ENCODE measurements around the gene MPZL1.

The MPZL1 gene

GRCh38 chr1:167784876-167785550 is 63.2 kb downstream of the MPZL1 start:
- H3K4me1 Mint-ChIP-seq (ENCODE audit: low read depth): peaks cover 13% of the 10 kb centered on the region
- H3K36me3 Mint-ChIP-seq (ENCODE audit: low read depth): peaks cover 12% of the 10 kb centered on the region
- H3K27me3 Mint-ChIP-seq: no peaks in the 10 kb centered on the region
- no peaks in the 10 kb centered on the region for H3K9me3 Mint-ChIP-seq
- H3K27ac Mint-ChIP-seq: no peak overlapping the region
- H3K4me3 Mint-ChIP-seq: no peak overlapping the region

GRCh38 chr1:167786502-167786901 is 64.7 kb downstream of the MPZL1 start:
- H3K4me1 Mint-ChIP-seq (ENCODE audit: low read depth): peaks cover 13% of the 10 kb centered on the region
- no peak overlapping the region for H3K27ac Mint-ChIP-seq
- peaks cover 7% of the 10 kb centered on the region for H3K36me3 Mint-ChIP-seq (ENCODE audit: low read depth)
- H3K4me3 Mint-ChIP-seq: no peak overlapping the region
- no peaks in the 10 kb centered on the region for H3K9me3 Mint-ChIP-seq
- no peaks in the 10 kb centered on the region for H3K27me3 Mint-ChIP-seq

DNA sequence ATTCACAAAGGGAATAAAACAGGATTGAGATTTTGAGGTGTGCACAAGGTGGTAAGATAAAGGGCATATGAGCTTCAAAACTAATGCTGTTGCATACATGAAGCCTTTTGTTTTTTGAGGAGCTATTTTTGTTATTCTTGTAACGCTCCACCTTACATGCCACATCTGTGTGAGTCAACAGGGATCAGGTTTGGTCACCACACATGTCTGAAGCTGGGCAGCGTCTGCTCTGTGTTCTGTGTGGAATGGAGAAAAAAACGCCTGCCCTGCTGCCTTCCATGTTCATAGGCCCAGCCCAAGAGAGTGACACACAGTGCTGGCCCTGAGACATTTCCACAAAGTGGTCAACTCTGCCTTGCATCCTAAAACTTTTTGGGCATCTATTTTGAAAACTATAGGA is 67.7 kb downstream of the MPZL1 start:
- Mint-ChIP-seq H3K9me3 (no peaks in the 10 kb centered on the region), H3K4me3 (no peak overlapping the region), H3K4me1 (ENCODE audit: low read depth) (peaks cover 18% of the 10 kb centered on the region), H3K36me3 (ENCODE audit: low read depth) (peaks cover 10% of the 10 kb centered on the region), H3K27me3 (no peaks in the 10 kb centered on the region), H3K27ac (no peak overlapping the region)

GRCh38 chr1:167790117-167790516 is 68.3 kb downstream of the MPZL1 start:
- Mint-ChIP-seq H3K9me3 (no peaks in the 10 kb centered on the region), H3K36me3 (ENCODE audit: low read depth) (peaks cover 10% of the 10 kb centered on the region), H3K27ac (no peak overlapping the region), H3K4me3 (no peak overlapping the region), H3K4me1 (ENCODE audit: low read depth) (peaks cover 18% of the 10 kb centered on the region), H3K27me3 (no peaks in the 10 kb centered on the region)

GRCh38 chr1:167791281-167792187 is 69.8 kb downstream of the MPZL1 start:
- peaks cover 18% of the 10 kb centered on the region for H3K4me1 Mint-ChIP-seq (ENCODE audit: low read depth)
- H3K27ac Mint-ChIP-seq: no peak overlapping the region
- no peak overlapping the region for H3K4me3 Mint-ChIP-seq
- peaks cover 10% of the 10 kb centered on the region for H3K36me3 Mint-ChIP-seq (ENCODE audit: low read depth)
- H3K27me3 Mint-ChIP-seq: no peaks in the 10 kb centered on the region
- H3K9me3 Mint-ChIP-seq: no peaks in the 10 kb centered on the region

- Mint-ChIP-seq H3K9me3 (no peaks in the 10 kb centered on the region), H3K4me3 (no peak overlapping the region), H3K27me3 (no peaks in the 10 kb centered on the region), H3K36me3 (ENCODE audit: low read depth) (peaks cover 10% of the 10 kb centered on the region), H3K27ac (no peak overlapping the region), H3K4me1 (ENCODE audit: low read depth) (peaks cover 22% of the 10 kb centered on the region)
Measured at GRCh38 chr1:167792188-167792565, 70.4 kb downstream of the MPZL1 start.

DNA sequence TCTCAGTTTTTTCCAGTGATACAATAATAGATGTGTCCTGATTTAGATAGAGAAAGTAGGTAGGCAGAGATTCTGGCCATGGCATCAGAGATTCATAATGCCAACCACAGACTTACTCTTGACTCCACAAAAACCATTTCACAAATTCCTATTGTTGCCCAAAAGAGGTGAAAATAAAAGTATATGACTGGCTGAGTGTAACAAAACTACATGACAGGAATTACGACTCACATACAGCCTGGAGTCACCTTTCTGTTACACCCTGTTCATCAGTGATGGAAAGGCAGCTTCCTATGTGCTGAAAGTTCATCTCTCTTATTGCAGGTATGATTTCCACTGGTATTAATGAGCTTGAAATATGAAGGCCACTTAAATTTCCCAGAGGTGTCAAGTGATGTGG is 72.3 kb downstream of the MPZL1 start:
- no peak overlapping the region for H3K4me3 Mint-ChIP-seq
- no peaks in the 10 kb centered on the region for H3K9me3 Mint-ChIP-seq
- peaks cover 20% of the 10 kb centered on the region for H3K4me1 Mint-ChIP-seq (ENCODE audit: low read depth)
- H3K27ac Mint-ChIP-seq: no peak overlapping the region
- peaks cover 4% of the 10 kb centered on the region for H3K36me3 Mint-ChIP-seq (ENCODE audit: low read depth)
- H3K27me3 Mint-ChIP-seq: no peaks in the 10 kb centered on the region

DNA sequence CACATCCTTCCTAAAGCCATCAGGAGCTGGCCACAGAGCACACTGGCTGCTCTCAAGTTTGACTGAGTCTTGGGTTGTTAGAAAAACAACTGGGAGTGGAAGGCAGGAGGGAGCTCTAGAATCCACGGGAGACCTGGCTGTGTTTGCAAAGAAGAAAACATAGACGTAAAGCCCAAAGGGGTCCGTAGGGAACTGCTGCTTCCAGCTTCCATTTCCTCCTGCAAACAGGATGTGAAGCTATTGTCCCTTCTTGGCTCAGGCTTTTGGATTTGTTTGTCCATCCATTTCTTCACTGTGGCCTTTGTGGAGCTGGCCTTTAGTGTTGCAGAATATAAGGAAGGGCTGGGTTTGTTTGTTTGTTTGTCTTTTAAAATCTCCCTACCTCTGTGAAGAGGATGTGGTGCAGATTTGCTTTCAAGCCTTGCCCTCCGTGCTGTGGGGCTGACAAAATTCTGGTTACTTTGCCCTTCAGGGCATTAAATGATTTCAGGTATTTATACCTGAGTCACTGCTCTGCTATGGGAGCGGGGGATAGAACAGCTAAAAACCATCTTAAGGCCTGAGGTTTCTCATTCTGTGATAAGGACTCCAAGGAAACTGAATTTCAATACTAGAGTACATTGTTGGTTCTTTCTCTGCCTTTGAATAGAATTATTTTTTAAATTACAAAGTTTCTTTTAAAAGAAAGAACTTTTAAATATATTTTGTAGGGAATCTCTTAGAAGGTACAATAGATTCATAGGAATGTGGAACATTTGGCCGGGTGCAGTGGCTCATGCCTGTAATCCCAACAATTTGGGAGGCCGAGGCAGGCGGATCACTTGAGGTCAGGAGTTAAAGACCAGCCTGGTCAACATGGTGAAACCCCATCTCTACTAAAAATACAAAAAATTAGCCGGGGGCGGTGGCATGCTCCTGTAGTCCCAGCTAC is 74.3 kb downstream of the MPZL1 start:
- no peaks in the 10 kb centered on the region for H3K27me3 Mint-ChIP-seq
- H3K4me1 Mint-ChIP-seq (ENCODE audit: low read depth): peaks cover 11% of the 10 kb centered on the region
- H3K36me3 Mint-ChIP-seq (ENCODE audit: low read depth): peaks cover 4% of the 10 kb centered on the region
- H3K4me3 Mint-ChIP-seq: no peak overlapping the region
- no peaks in the 10 kb centered on the region for H3K9me3 Mint-ChIP-seq
- H3K27ac Mint-ChIP-seq: no peak overlapping the region

DNA sequence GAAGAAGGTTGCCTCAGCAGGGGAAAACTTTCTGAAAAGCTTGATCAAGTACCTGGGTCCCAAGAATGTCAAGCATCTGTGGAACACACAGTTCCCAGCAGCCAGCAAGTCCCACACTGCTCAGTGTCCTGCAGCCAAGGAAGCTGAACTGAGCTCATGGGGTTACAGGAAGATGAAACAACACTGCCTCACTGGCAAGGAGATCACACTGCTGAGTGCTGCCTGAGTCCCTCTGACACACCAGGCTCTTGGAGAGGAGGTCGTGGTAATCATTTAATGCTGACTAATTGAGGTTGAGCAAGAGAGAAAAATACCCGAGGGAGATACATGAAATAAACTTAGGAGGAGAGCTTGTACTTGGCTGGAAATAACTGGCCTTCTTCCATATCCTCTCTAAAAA is 75.2 kb downstream of the MPZL1 start:
- H3K36me3 Mint-ChIP-seq (ENCODE audit: low read depth): peaks cover 4% of the 10 kb centered on the region
- H3K4me1 Mint-ChIP-seq (ENCODE audit: low read depth): peaks cover 11% of the 10 kb centered on the region
- H3K4me3 Mint-ChIP-seq: no peak overlapping the region
- no peaks in the 10 kb centered on the region for H3K27me3 Mint-ChIP-seq
- H3K9me3 Mint-ChIP-seq: no peaks in the 10 kb centered on the region
- no peak overlapping the region for H3K27ac Mint-ChIP-seq

- peaks cover 18% of the 10 kb centered on the region for H3K4me1 Mint-ChIP-seq (ENCODE audit: low read depth)
- H3K27me3 Mint-ChIP-seq: no peaks in the 10 kb centered on the region
- no peaks in the 10 kb centered on the region for H3K36me3 Mint-ChIP-seq (ENCODE audit: low read depth)
- H3K9me3 Mint-ChIP-seq: no peaks in the 10 kb centered on the region
- no peak overlapping the region for H3K27ac Mint-ChIP-seq
- no peak overlapping the region for H3K4me3 Mint-ChIP-seq
Measured at GRCh38 chr1:167798952-167799351, 77.2 kb downstream of the MPZL1 start.

GRCh38 chr1:167799747-167800146 is 78.0 kb downstream of the MPZL1 start:
- Mint-ChIP-seq H3K27me3 (no peaks in the 10 kb centered on the region), H3K9me3 (no peaks in the 10 kb centered on the region), H3K36me3 (ENCODE audit: low read depth) (no peaks in the 10 kb centered on the region), H3K27ac (no peak overlapping the region), H3K4me3 (no peak overlapping the region), H3K4me1 (ENCODE audit: low read depth) (peaks cover 21% of the 10 kb centered on the region)

- no peaks in the 10 kb centered on the region for H3K36me3 Mint-ChIP-seq (ENCODE audit: low read depth)
- H3K27me3 Mint-ChIP-seq: no peaks in the 10 kb centered on the region
- peaks cover 26% of the 10 kb centered on the region for H3K4me1 Mint-ChIP-seq (ENCODE audit: low read depth)
- H3K4me3 Mint-ChIP-seq: no peak overlapping the region
- H3K27ac Mint-ChIP-seq: no peak overlapping the region
- H3K9me3 Mint-ChIP-seq: no peaks in the 10 kb centered on the region
Measured at GRCh38 chr1:167800251-167800650, 78.5 kb downstream of the MPZL1 start.

DNA sequence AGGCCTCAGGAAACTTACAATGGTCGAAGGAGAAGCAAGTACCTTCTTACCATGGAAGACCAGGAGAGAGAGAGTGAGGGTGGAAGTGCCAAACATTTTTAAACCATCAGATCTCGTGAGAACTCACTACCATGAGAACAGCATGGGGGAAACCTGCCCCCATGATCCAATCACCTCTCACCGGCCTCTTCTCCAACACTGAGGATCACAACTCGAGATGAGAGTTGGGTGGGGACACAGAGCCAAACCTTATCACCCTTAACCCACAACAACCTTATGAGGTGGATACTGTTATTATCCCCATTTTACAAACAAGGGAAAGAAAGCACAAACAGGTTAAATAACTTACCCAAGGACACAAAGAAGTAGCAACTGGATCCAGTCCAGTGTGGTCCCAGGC is 80.5 kb downstream of the MPZL1 start:
- H3K9me3 Mint-ChIP-seq: no peaks in the 10 kb centered on the region
- H3K27ac Mint-ChIP-seq: no peak overlapping the region
- no peaks in the 10 kb centered on the region for H3K27me3 Mint-ChIP-seq
- H3K4me1 Mint-ChIP-seq (ENCODE audit: low read depth): peaks cover 25% of the 10 kb centered on the region
- no peak overlapping the region for H3K4me3 Mint-ChIP-seq
- no peaks in the 10 kb centered on the region for H3K36me3 Mint-ChIP-seq (ENCODE audit: low read depth)

GRCh38 chr1:167803358-167804207 is 81.8 kb downstream of the MPZL1 start:
- H3K27ac Mint-ChIP-seq: peak overlapping the region; percentile 76
- no peaks in the 10 kb centered on the region for H3K9me3 Mint-ChIP-seq
- no peaks in the 10 kb centered on the region for H3K36me3 Mint-ChIP-seq (ENCODE audit: low read depth)
- H3K4me1 Mint-ChIP-seq (ENCODE audit: low read depth): peaks cover 23% of the 10 kb centered on the region
- no peaks in the 10 kb centered on the region for H3K27me3 Mint-ChIP-seq
- peak overlapping the region; percentile 55 for H3K4me3 Mint-ChIP-seq

Data from stimulated activated naive CD8-positive, alpha-beta T cell treated with anti-CD3 and anti-CD28 coated beads, Interleukin-15, Interleukin-2, amounts not matched to agents 100 ng/mL and 50 ng/mL, for 24 hours (primary cell).